ENCODE results near the gene ANKRD6.

ANKRD6 gene

GRCh38 chr6:89436226-89436625 lies 3.3 kb downstream of the ANKRD6 start:
- no peak overlapping the region for H3K4me3 ChIP-seq (ENCODE audit: low read depth, low read length)
- TF ChIP-seq CTCF (IDR thresholded peaks at IDR 0.05; ENCODE audit: low read depth, low read length): no peak

DNA sequence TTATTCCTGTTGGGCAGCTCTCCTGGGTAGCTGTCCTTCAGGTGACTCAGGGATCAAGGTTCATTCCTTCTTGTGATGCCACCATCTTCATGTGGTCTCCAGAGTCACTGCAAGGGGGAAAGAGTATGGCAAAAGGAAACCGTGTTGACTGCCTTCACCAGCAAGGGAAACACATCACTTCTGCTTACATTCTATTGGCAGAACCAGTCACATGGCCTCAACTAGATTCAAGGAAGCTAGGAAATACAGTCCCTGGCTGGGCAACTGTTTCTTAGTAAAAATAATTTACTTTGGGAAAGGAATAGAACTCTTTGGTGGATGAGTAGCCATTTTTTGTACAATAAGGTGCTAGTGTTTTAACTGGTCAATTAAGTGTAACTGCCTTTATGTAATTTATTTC lies 5.3 kb downstream of the ANKRD6 start:
- no peak for TF ChIP-seq CTCF (IDR thresholded peaks at IDR 0.05; ENCODE audit: low read depth, low read length)
- no peak overlapping the region for H3K4me3 ChIP-seq (ENCODE audit: low read depth, low read length)

DNA sequence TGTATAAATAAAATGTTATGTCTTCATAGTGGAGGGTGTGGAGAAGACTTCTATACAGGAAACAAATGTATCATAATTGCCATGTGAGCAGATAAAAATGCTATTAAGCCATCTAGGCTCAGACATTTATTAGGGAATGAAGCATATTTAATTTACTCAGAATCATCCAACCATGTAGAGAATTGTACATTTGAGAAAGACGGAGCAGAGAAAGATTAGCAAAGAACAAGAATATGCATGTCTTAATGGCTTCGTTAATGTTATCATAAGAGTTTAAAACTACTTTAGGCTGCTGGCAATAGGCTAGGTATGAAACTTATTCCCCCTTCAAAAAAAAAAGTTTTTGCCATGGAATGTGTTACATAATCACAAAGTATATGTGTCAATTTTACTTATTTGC lies 6.1 kb downstream of the ANKRD6 start:
- no peak for TF ChIP-seq CTCF (IDR thresholded peaks at IDR 0.05; ENCODE audit: low read depth, low read length)
- no peak overlapping the region for H3K4me3 ChIP-seq (ENCODE audit: low read depth, low read length)

DNA sequence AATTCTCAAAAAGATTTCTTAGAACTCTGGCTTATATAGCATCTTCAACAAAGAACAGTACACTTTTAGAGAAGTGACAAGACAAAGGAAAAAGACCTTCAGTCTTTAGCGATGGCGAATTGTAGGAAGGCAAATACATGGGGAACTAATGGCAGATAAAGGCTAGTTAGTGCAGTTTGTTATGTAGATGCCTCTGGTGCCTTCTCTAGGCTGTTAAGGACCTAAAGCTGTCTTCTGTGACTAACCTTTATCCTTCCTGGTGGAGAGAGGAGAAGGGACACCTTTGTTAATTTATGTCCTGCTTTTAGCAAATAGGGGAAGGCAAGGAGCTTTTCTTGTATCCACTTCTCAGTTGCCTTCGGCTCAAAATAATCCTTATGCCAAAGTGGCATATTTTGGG lies 7.2 kb downstream of the ANKRD6 start:
- H3K4me3 ChIP-seq (ENCODE audit: low read depth, low read length): no peak overlapping the region
- no peak for TF ChIP-seq CTCF (IDR thresholded peaks at IDR 0.05; ENCODE audit: low read depth, low read length)

- H3K4me3 ChIP-seq (ENCODE audit: low read depth, low read length): no peak overlapping the region
- TF ChIP-seq CTCF (IDR thresholded peaks at IDR 0.05; ENCODE audit: low read depth, low read length): no peak
Measured at GRCh38 chr6:89443658-89444057, 10.7 kb downstream of the ANKRD6 start.

GRCh38 chr6:89449193-89449592 lies 16.2 kb downstream of the ANKRD6 start:
- no peak for TF ChIP-seq CTCF (IDR thresholded peaks at IDR 0.05; ENCODE audit: low read depth, low read length)
- no peak overlapping the region for H3K4me3 ChIP-seq (ENCODE audit: low read depth, low read length)

GRCh38 chr6:89452281-89452680 lies 19.3 kb downstream of the ANKRD6 start:
- no peak overlapping the region for H3K4me3 ChIP-seq (ENCODE audit: low read depth, low read length)
- TF ChIP-seq CTCF (IDR thresholded peaks at IDR 0.05; ENCODE audit: low read depth, low read length): no peak

Measured in WI38 (cell line).